PFSK-1 (cell line): ENCODE measurements around the gene IGSF9.

Source experiments
- FOXP2 ChIP-seq: optimal IDR thresholded peaks from 2 replicates; pipeline ENCODE3; 2011; ENCODE audit warnings: borderline replicate concordance, control low read depth, inconsistent platforms; ENCODE audit not compliant: insufficient read depth; ENCODE audit errors: extremely low read length, extremely low read depth
- POLR2AphosphoS5 ChIP-seq: IDR thresholded peaks from 2 replicates; pipeline ENCODE4 v1.6.1; 2012; ENCODE audit warnings: low read depth, mild to moderate bottlenecking, control low read depth, low read length, moderate library complexity
- REST ChIP-seq, 2 experiments: IDR thresholded peaks; 2 replicates each; pipeline versions ENCODE4 v1.6.1 to v1.8.0; 2011 to 2012; ENCODE audit warnings: low read depth in 2 of 2, low read length in 2 of 2, control low read depth in 1 of 2, inconsistent platforms in 1 of 2, mild to moderate bottlenecking in 1 of 2, moderate library complexity in 1 of 2; ENCODE audit not compliant: insufficient read depth in 1 of 2
- SIN3A ChIP-seq: IDR thresholded peaks from 2 replicates; pipeline ENCODE4 v1.6.1; 2012; ENCODE audit warnings: mild to moderate bottlenecking, low read length, moderate library complexity, borderline replicate concordance; ENCODE audit not compliant: insufficient read depth
- TAF1 ChIP-seq: IDR thresholded peaks from 2 replicates; pipeline ENCODE4 v1.6.1; 2012; ENCODE audit warnings: low read length, control low read depth, borderline replicate concordance; ENCODE audit not compliant: insufficient read depth

- TF ChIP-seq REST (IDR thresholded peaks at IDR 0.05; ENCODE audit: insufficient read depth in 1 of 2, low read depth in 2 of 2, low read length in 2 of 2): no peak
- TF ChIP-seq TAF1: no peak
- no peak for TF ChIP-seq POLR2AphosphoS5
- no peak for TF ChIP-seq SIN3A
- TF ChIP-seq FOXP2: no peak
These were observed 28.0 kb upstream of the IGSF9 start for GRCh38 chr1:159973350-159973940.
